ENCODE data around the gene RASSF10. TPM values are rescaled to one million over a fixed set of nuclear protein-coding genes. Genes with fewer than 3 reads are reported as not detected.

The RASSF10 gene
- total RNA-seq, 1 experiment from 2014 or later, result not detected

GRCh38 chr11:13007182-13008060, 1.7 kb upstream of the RASSF10 start:
- ChIA-PET CTCF (no interaction called here), RAD21 (ENCODE audit: low non-redundant PET in 1 of 2, low total read pairs in 2 of 2, uncharacterized antibody in 2 of 2, unreplicated experiment in 2 of 2) (no interaction called here), POLR2A (no interaction called here)
- no peak overlapping the region for H2AFZ ChIP-seq (ENCODE audit: low read depth, low read length, poor library complexity, severe bottlenecking)
- H3K36me3 ChIP-seq (ENCODE audit: control insufficient read depth in 1 of 2, insufficient read depth in 2 of 2, low read length in 2 of 2), result no peaks in the 10 kb centered on the region
- DNase-seq (ENCODE audit: low read depth, low spot score) (no peak), ATAC-seq (no peak)
- no peaks in the 10 kb centered on the region for H3K79me2 ChIP-seq (ENCODE audit: insufficient read depth, low read length)
- no peak overlapping the region for H3K9ac ChIP-seq (ENCODE audit: low read length)
- H3K4me3 ChIP-seq (replicated peaks in 1 of 2; ENCODE audit: low read depth in 1 of 2, low read length in 2 of 2), result no peak overlapping the region
- no peak overlapping the region for H3K4me2 ChIP-seq (ENCODE audit: low read length)
- H3K9me2 ChIP-seq (ENCODE audit: insufficient read depth), result no peaks in the 10 kb centered on the region
- no TSS peak for BruUV-seq (replicated peaks)
- no peaks in the 10 kb centered on the region for H4K20me1 ChIP-seq (ENCODE audit: insufficient read depth)
- H3K27ac ChIP-seq (ENCODE audit: low read depth, low read length), result no peak overlapping the region
- intact Hi-C loops (cut with micrococcal nuclease), result no loop called here
- TF ChIP-seq YY1 (IDR thresholded peaks at IDR 0.05; ENCODE audit: extremely low read depth, insufficient replicate concordance, low read depth, low read length) (no peak), ATF3 (IDR thresholded peaks at IDR 0.05) (no peak), REST (IDR thresholded peaks at IDR 0.05; ENCODE audit: low read depth) (no peak), RAD21 (IDR thresholded peaks at IDR 0.05; ENCODE audit: low read depth) (no peak), TCF7L2 (IDR thresholded peaks at IDR 0.05; ENCODE audit: borderline replicate concordance, extremely low read depth, insufficient read depth, insufficient read length) (no peak), CBX3 (IDR thresholded peaks at IDR 0.05; ENCODE audit: low read depth) (no peak), MAX (IDR thresholded peaks at IDR 0.05) (no peak), SRF (IDR thresholded peaks at IDR 0.05; ENCODE audit: low read depth) (no peak), JUND (IDR thresholded peaks at IDR 0.05) (no peak), CTCF (IDR thresholded peaks at IDR 0.05 in 2 of 3, conservative IDR thresholded peaks at IDR 0.05 in 1 of 3; ENCODE audit: borderline replicate concordance in 1 of 3, insufficient read depth in 1 of 3, low read depth in 2 of 3, low read length in 2 of 3) (no peak), EGR1 (IDR thresholded peaks at IDR 0.05; ENCODE audit: low read depth) (no peak), EZH2phosphoT487 (IDR thresholded peaks at IDR 0.05; ENCODE audit: borderline replicate concordance) (no peak), EZH2 (IDR thresholded peaks at IDR 0.05) (no peak), FOSL1 (IDR thresholded peaks at IDR 0.05; ENCODE audit: low read depth) (no peak), ELF1 (IDR thresholded peaks at IDR 0.05; ENCODE audit: borderline replicate concordance, low read depth) (no peak), CEBPB (IDR thresholded peaks at IDR 0.05; ENCODE audit: low read depth) (no peak), ZNF274 (IDR thresholded peaks at IDR 0.05; ENCODE audit: low read depth, low read length) (no peak), ZBTB33 (IDR thresholded peaks at IDR 0.05; ENCODE audit: extremely low read depth, insufficient replicate concordance, low read length) (no peak), SIN3A (IDR thresholded peaks at IDR 0.05; ENCODE audit: low read depth) (no peak), POLR2A (IDR thresholded peaks at IDR 0.05; ENCODE audit: borderline replicate concordance, extremely low read depth, insufficient read depth, insufficient read length) (no peak)
- no peaks in the 10 kb centered on the region for H3K4me1 ChIP-seq (ENCODE audit: control insufficient read depth in 1 of 2, insufficient read depth in 2 of 2, low read length in 2 of 2)
- no peaks in the 10 kb centered on the region for H3K9me3 ChIP-seq (ENCODE audit: control insufficient read depth in 1 of 2, insufficient read depth in 1 of 2, low read depth in 1 of 2, low read length in 2 of 2)
- no peaks in the 10 kb centered on the region for H3K27me3 ChIP-seq (ENCODE audit: insufficient read depth, low read length)

All from HCT116 (cell line).